Coronary artery (tissue), 2 donors: ENCODE data around the gene PLCG1.
A peak's percentile ranks its signal among the peaks of the same experiment; 100 is the strongest.

ENCODE experiments used
- DNase-seq: peaks from one replicate; pipeline ENCODE4 v3.0.0-alpha.2; 2017; ENCODE audit warnings: low spot score
- H3K27ac ChIP-seq, 2 donors: fragments of 200-600 bp; sonication (generic); one replicate each; pipeline ENCODE4 v1.5.1; 2016 to 2019
- H3K4me3 ChIP-seq: fragments of 200-600 bp; sonication (generic); 2 replicates; pipeline ENCODE4 v1.5.1; 2016; ENCODE audit warnings: mild to moderate bottlenecking, moderate library complexity
- CTCF ChIP-seq: fragments of 200-600 bp; sonication (generic); IDR thresholded peaks from one replicate; pipeline ENCODE4 v1.5.1; 2019; ENCODE audit warnings: antibody characterized with exemption

PLCG1 gene

GRCh38 chr20:41173791-41174341, 36.5 kb downstream of the PLCG1 start:
- DNase-seq: peak; percentile 73
- H3K27ac ChIP-seq: peak overlapping the region; percentile 86 to 93
- H3K4me3 ChIP-seq: no peak overlapping the region
- TF ChIP-seq CTCF: no peak

GRCh38 chr20:41174373-41174772, 37.0 kb downstream of the PLCG1 start:
- DNase-seq: peak; percentile 72
- peak overlapping the region; percentile 86 to 93 for H3K27ac ChIP-seq
- TF ChIP-seq CTCF: no peak
- no peak overlapping the region for H3K4me3 ChIP-seq

- Histone ChIP-seq H3K4me3 (no peak overlapping the region), H3K27ac (peak overlapping the region; percentile 86 to 93)
- TF ChIP-seq CTCF: no peak
- peak; percentile 74 for DNase-seq
Observed at GRCh38 chr20:41174782-41175181, 37.4 kb downstream of the PLCG1 start.

- peak; percentile 62 for DNase-seq
- Histone ChIP-seq H3K27ac (peak overlapping the region; percentile 86 to 93), H3K4me3 (no peak overlapping the region)
- no peak for TF ChIP-seq CTCF
Observed at GRCh38 chr20:41175201-41175651, 37.9 kb downstream of the PLCG1 start.

- peak overlapping the region; percentile 86 to 93 for H3K27ac ChIP-seq
- DNase-seq: peak; percentile 64
- H3K4me3 ChIP-seq: no peak overlapping the region
- no peak for TF ChIP-seq CTCF
Observed at GRCh38 chr20:41175727-41176330, 38.5 kb downstream of the PLCG1 start.

- Histone ChIP-seq H3K4me3 (no peak overlapping the region), H3K27ac (peak overlapping the region; percentile 86 to 93)
- TF ChIP-seq CTCF: no peak
- peak; percentile 70 for DNase-seq
Observed at GRCh38 chr20:41176711-41177552, 39.6 kb downstream of the PLCG1 start.
